Endodermal cell (in vitro differentiated cells): Measurements from ENCODE around the gene ZNF319. TPM values are rescaled to one million over a fixed set of nuclear protein-coding genes. Genes with fewer than 3 reads are reported as not detected.

Source experiments
- DNase-seq: peaks from one replicate; pipeline ENCODE4 v3.0.0-alpha.2; 2017
- H3K27ac ChIP-seq: 2 replicates; pipeline ENCODE4 v1.5.1; 2013; ENCODE audit warnings: mild to moderate bottlenecking, low read depth, low read length, moderate library complexity
- H3K27me3 ChIP-seq: 2 replicates; pipeline ENCODE4 v1.6.1; 2013; ENCODE audit warnings: mild to moderate bottlenecking, low read length, moderate library complexity; ENCODE audit not compliant: insufficient read depth, control insufficient read depth, poor library complexity, severe bottlenecking
- H3K36me3 ChIP-seq: 2 replicates; pipeline ENCODE4 v1.7.0; 2013; ENCODE audit warnings: mild to moderate bottlenecking, low read length, moderate library complexity; ENCODE audit not compliant: control insufficient read depth, insufficient read depth
- H3K4me1 ChIP-seq: one replicate; pipeline ENCODE4 v1.7.0; 2013; ENCODE audit warnings: low read length; ENCODE audit not compliant: control insufficient read depth, insufficient read depth
- H3K4me3 ChIP-seq: 2 replicates; pipeline ENCODE4 v1.5.1; 2013; ENCODE audit warnings: mild to moderate bottlenecking, low read length, moderate library complexity
- H3K9ac ChIP-seq: 2 replicates; pipeline ENCODE4 v1.6.1; 2013; ENCODE audit warnings: mild to moderate bottlenecking, low read length, moderate library complexity; ENCODE audit not compliant: poor library complexity, severe bottlenecking; ENCODE audit errors: extremely low read depth
- H3K9me3 ChIP-seq: 2 replicates; pipeline ENCODE4 v1.6.1; 2013; ENCODE audit warnings: mild to moderate bottlenecking, low read length, moderate library complexity; ENCODE audit not compliant: control insufficient read depth
- H3K27ac Mint-ChIP-seq: 2 replicates; pipeline ENCODE4 v1.8.0; 2020; ENCODE audit warnings: mixed read lengths
- H3K27me3 Mint-ChIP-seq: 2 replicates; pipeline ENCODE4 v1.8.0; 2021; ENCODE audit warnings: mild to moderate bottlenecking, mixed read lengths; ENCODE audit not compliant: insufficient read depth
- H3K36me3 Mint-ChIP-seq: 2 replicates; pipeline ENCODE4 v1.8.0; 2020; ENCODE audit warnings: low read depth, mixed read lengths
- H3K4me1 Mint-ChIP-seq: 2 replicates; pipeline ENCODE4 v1.8.0; 2020; ENCODE audit warnings: mixed read lengths
- H3K4me3 Mint-ChIP-seq: 2 replicates; pipeline ENCODE4 v1.8.0; 2020; ENCODE audit warnings: mild to moderate bottlenecking, moderate library complexity, mixed read lengths
- H3K9me3 Mint-ChIP-seq: 2 replicates; pipeline ENCODE4 v1.8.0; 2020; ENCODE audit warnings: mild to moderate bottlenecking, mixed read lengths
- WGBS, 2 experiments: methylation state at CpG; one replicate each; pipeline versions ENCODE4 v1.1.5 to v1.1.7; 2013; ENCODE audit warnings: missing lambda C conversion rate in 2 of 2, mixed read lengths in 1 of 2; ENCODE audit not compliant: insufficient coverage in 1 of 2, insufficient read length in 1 of 2; 5-methylcytosine and 5-hydroxymethylcytosine counted together
- long read RNA-seq, 4 experiments: library from polyadenylated mRNA in 2 of 4; library from RNA in 1 of 4; library from capped mRNA in 1 of 4; stranded (forward) in 3 of 4; unstranded in 1 of 4; transcript quantifications; one replicate each; pipeline ENCODE4 v2.0.0, GENCODE V29; 2020 to 2021; ENCODE audit warnings: inconsistent platforms in 1 of 4
- polyA plus RNA-seq, 2 experiments: library from polyadenylated mRNA; stranded (reverse); fragments of 50-300 nt; gene quantifications; one replicate each; pipeline ENCODE4 v1.2.3, GENCODE V29; 2013
- total RNA-seq, 2 donors: library from RNA; stranded (reverse); fragmentation: NEBNext Ultra II Directional in 1 of 2; extraction: Animal tissue kit (Norgen Biotek cat#: 25700) in 1 of 2; gene quantifications; 2 replicates in 1 of 2; 3 replicates in 1 of 2; pipeline ENCODE4 v1.2.1, GENCODE V29; 2021
- TF ChIP-seq, protein P1 (sequence below): fragments of 200-600 bp; sonication (generic); conservative IDR thresholded peaks from 2 replicates; pipeline ENCODE4 v1.5.0; 2021; ENCODE audit warnings: antibody characterized with exemption, mild to moderate bottlenecking

The ZNF319 gene
- total RNA-seq: 10 to 100 TPM in 1 of 2 donors, 1 to 10 TPM in 1; 9.8 to 10.8 TPM
- polyA plus RNA-seq (2013, experiment 1 of 2): 11.5 TPM
- 8.2 TPM for polyA plus RNA-seq (2013, experiment 2 of 2)
- long read RNA-seq, experiment 1, partial matches to known transcripts: 0 of 3 reads
- long read RNA-seq, experiment 1, other reads (novel, unspliced or antisense): 3 of 3 reads
- long read RNA-seq, experiment 2, full-length matches to known transcripts: 9 of 12 reads
- long read RNA-seq, experiment 2, partial matches to known transcripts: 0 of 12 reads
- long read RNA-seq, experiment 2, other reads (novel, unspliced or antisense): 3 of 12 reads
- long read RNA-seq, experiment 3, partial matches to known transcripts: 0 of 7 reads
- long read RNA-seq, experiment 3, other reads (novel, unspliced or antisense): 7 of 7 reads
- long read RNA-seq, experiment 4, partial matches to known transcripts: 0 of 1 reads
- long read RNA-seq, experiment 4, other reads (novel, unspliced or antisense): 1 of 1 reads

DNA sequence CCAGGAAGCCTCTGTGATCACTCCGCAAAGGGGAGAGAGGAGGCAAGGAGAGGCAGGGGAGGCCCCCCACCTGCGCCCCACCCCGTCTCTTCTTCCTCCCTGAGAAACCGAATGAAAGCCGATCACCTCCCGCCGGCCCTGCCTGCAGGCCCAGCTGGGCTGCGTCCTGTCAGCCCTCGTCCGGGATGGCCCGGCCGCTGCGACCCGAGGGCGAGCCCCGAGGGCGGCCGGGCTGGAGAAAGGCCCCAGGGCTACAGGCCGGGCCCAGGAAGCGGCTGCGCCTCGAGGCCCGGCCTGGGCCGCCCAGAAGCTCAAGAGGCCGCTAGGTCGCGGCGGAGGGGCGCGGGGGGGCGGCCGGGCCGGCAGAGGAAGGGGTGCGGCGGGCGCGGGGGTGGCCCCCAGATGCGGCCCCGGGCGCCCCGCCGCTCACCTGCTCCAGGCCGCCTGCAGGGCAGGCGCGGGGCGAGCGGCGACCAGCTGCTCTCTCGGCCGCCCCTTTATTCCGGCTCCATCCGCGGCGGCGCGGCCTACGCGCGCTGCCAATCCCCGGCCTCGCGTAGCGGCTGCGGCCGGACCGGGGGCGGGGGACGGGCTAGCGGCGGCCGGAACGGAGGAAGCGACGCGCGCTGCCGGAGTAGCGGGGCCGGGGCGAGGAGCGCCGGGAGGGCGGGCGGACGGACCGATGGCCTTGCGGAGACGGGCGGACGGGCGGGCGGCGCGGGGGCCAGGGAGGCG lies at the start of gene ZNF319:
Gene ZNF319, minus strand, starts transcription at position 702 of the 735 bp plus-strand sequence. CDS start 2,407 bp downstream, outside the sequence.
- Mint-ChIP-seq H3K4me3 (peak within 1 kb of the TSS; percentile 89), H3K27ac (peak within 1 kb of the TSS; percentile 97), H3K27me3 (no peaks in the 10 kb centered on the region), H3K4me1 (peaks cover 23% of the 10 kb centered on the region), H3K9me3 (no peaks in the 10 kb centered on the region), H3K36me3 (peaks cover 43% of the 10 kb centered on the region)
- peak within 1 kb of the TSS; percentile 57 for H3K9ac ChIP-seq
- peak; percentile 63 for DNase-seq
- H3K9me3 ChIP-seq: no peaks in the 10 kb centered on the region
- WGBS, 2 experiments: 0 to 1% methylated on average over 6 to 80 of the region's 95 CpGs
- H3K4me1 ChIP-seq: peaks cover 16% of the 10 kb centered on the region
- peaks cover 35% of the 10 kb centered on the region for H3K36me3 ChIP-seq
- peak within 1 kb of the TSS; percentile 87 for H3K4me3 ChIP-seq
- no peaks in the 10 kb centered on the region for H3K27me3 ChIP-seq
- peak within 1 kb of the TSS; percentile 68 for H3K27ac ChIP-seq
- TF ChIP-seq, protein P1, sequence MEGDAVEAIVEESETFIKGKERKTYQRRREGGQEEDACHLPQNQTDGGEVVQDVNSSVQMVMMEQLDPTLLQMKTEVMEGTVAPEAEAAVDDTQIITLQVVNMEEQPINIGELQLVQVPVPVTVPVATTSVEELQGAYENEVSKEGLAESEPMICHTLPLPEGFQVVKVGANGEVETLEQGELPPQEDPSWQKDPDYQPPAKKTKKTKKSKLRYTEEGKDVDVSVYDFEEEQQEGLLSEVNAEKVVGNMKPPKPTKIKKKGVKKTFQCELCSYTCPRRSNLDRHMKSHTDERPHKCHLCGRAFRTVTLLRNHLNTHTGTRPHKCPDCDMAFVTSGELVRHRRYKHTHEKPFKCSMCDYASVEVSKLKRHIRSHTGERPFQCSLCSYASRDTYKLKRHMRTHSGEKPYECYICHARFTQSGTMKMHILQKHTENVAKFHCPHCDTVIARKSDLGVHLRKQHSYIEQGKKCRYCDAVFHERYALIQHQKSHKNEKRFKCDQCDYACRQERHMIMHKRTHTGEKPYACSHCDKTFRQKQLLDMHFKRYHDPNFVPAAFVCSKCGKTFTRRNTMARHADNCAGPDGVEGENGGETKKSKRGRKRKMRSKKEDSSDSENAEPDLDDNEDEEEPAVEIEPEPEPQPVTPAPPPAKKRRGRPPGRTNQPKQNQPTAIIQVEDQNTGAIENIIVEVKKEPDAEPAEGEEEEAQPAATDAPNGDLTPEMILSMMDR: no peak

DNA sequence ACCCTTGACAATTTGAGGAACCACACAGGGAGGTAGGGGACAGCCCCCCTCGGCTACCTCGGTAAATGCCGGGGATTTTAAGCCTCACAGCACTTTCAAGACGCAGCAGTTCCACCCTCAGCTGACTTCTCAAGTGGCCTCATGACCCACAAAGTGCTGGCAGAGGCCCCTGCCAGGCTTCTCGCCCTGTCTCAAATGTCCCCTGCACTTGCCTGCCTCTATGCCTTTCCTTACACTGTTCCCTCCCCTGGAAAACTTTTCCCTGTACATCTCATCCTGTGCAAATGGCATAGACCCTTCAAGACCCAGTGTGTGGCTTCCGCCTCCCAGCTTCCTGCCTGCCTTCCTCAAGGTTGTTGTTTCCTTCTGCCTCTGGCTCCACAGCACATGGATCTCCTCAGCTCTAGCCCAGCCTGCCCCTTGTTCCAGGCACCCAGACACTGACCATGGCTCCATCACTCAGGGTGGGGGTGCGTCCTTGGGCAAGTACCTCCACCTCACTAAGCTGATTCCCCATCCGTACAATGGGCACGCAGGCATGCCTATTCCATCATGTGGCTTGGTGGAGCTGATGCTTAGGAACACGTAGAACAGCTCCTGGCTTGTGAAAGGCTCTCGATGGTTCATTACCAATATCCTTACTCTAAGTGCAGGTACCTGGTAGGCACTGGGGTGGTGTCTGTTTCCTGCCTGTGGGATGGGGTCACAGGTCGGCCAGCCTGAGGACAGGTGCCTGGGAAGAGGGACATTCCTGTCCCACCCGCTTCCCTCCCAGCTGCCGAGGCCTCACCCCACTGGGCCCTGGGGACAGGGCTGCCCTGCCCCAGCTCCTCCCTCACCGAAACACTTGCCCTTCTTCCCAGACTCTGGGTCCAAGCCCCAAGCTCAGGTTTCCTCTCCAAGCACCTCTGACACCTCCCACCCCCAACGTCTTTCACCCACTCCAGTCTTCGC lies 49.0 kb upstream of the ZNF319 start:
- Histone ChIP-seq H3K27me3 (no peaks in the 10 kb centered on the region), H3K4me1 (peaks cover 5% of the 10 kb centered on the region), H3K9ac (no peak overlapping the region), H3K4me3 (no peak overlapping the region), H3K36me3 (peaks cover 1% of the 10 kb centered on the region), H3K27ac (no peak overlapping the region), H3K9me3 (no peaks in the 10 kb centered on the region)
- Mint-ChIP-seq H3K4me3 (no peak overlapping the region), H3K4me1 (peaks cover 9% of the 10 kb centered on the region), H3K27ac (peak overlapping the region; percentile 23), H3K9me3 (no peaks in the 10 kb centered on the region), H3K36me3 (peaks cover 3% of the 10 kb centered on the region), H3K27me3 (no peaks in the 10 kb centered on the region)
- 88 to 91% methylated on average over 13 to 17 of the region's 17 CpGs for WGBS, 2 experiments
- TF ChIP-seq, protein P1: no peak
- peak; percentile 45 for DNase-seq
